M059J (cell line): ENCODE results near the gene KCNAB2. TPM values are rescaled to one million over a fixed set of nuclear protein-coding genes. Genes with fewer than 3 reads are reported as not detected.

Source experiments
- DNase-seq: peaks from one replicate; pipeline ENCODE4 v3.0.0-alpha.2; 2012; ENCODE audit warnings: low read depth
- total RNA-seq: library from RNA; depleted of rRNA; stranded (reverse); fragments of >200 nt; shearing (Covaris generic); gene quantifications from 2 replicates; pipeline ENCODE4 v1.2.3, GENCODE V29; 2014

KCNAB2 gene
- total RNA-seq, 1 experiment from 2014 or later = 13.7 TPM

DNA sequence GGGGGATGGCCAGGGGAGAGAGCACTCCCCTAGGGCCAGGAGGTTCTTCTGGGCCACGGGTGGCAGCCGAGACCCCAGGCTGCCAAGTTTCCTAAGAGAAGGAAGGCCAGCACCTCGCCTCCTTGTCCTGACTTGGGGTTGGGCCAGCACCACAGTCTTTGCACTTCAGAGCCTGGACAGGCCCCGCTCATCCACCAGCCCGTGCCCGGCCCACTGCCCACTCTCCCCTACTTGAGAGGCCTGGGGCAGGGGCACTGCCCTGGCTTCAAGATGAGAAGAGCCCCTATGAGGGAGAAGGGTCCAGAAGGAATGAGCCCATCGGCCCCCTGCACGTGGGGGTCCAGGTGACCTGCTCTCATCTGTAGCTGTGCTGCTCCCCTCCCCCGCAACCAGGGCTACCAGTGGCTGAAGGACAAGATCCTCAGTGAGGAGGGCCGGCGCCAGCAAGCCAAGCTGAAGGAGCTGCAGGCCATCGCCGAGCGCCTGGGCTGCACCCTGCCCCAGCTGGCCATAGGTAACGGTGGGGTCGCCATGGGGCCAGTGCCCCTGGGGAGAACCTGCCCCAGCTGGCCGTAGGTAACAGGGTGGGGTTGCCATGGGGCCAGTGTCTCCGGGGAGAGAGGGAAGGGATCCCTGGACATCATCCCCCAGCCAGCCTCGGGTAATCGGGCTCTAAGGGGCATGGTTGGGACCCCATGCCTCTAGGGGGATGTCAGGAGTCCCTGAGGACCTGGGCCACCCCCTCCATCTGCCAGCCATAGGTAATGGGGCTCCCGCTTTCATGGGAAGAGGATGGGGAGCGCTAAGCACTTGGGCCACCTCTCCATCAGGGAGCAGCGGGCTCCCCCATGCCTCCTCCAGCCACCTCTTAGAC lies 50.8 kb downstream of the KCNAB2 start:
- DNase-seq = no peak

DNA sequence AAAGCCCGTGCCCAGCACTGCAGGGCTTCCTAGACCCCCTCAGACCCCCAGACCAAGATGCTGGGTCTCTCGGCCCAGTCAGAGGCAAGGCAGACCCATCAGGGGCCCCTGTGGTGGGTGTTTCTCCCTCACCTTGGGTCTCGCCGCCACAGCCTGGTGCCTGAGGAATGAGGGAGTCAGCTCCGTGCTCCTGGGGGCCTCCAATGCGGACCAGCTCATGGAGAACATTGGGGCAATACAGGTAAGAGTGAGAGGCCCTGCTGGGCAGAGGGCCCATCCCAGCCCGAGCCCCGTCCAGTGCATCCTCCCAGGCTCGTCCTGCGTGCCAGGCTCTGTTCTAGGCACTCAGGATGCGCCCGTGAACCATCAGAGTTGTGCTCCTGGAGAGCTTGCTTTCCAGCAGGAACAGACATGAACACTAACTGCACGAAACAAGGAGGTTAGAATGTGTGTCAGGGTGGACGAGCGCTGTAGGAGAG lies 51.5 kb downstream of the KCNAB2 start:
- no peak for DNase-seq

DNA sequence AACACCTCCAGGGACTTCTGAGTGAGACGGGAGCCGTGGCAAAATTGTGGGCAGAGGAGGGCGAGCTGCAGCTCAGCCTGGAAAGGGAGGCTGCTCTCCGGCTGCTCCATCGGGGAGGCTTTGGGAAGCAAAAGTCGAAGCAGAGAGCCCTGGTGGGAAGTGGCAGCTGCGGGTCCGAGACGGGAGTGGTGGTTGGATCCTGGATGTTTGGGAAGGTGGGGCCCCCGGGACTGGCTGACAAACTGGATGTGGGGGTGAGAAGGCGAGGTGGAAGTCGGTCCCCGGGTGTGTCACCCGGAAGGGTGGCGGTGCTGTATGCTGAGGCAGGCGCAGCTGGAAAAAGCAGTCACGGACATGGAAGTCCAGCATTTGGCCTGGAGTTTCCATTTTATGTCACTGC lies 52.1 kb downstream of the KCNAB2 start:
- DNase-seq = no peak

DNA sequence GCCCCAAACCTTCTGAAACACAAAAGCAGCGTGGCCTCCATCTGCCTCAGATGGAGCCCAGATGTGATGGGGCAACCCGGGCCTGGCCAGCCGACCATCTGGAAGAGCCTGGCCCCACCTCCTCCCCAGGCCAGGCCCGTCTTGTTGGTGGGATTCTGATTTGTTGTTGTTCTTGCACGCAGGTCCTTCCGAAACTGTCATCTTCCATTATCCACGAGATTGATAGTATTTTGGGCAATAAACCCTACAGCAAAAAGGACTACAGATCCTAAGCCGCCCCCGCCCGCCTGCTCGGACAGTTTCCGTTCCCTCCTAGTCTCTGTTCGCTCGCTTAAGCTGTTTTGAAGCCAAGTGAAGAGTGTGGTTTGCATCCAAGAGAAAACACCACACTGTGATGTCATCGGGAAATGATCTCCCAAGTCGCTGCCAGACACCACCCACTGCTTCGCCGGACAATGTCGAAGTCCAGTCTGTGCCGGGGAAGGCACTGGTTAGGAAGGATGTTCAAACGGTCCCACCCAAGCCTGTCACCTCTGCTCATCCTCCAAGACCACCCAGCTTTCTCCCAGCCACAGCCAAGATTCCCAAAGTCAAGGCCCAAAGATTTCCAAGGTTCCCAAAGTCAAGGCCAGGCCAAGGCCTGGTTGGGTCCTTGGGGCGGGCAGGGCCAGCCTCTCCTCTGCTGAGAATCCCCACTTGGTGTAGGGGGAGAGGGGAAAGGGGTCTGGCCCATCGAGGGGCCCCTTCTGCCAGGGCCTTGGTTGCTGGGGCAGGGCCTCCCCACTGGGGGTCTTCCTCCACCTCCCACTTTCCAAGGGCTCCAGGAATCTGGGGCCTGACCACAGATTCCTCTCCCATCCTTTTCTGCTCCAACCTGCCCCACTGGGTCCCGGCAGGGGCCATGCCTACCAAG lies 52.9 kb downstream of the KCNAB2 start:
- no peak for DNase-seq

DNA sequence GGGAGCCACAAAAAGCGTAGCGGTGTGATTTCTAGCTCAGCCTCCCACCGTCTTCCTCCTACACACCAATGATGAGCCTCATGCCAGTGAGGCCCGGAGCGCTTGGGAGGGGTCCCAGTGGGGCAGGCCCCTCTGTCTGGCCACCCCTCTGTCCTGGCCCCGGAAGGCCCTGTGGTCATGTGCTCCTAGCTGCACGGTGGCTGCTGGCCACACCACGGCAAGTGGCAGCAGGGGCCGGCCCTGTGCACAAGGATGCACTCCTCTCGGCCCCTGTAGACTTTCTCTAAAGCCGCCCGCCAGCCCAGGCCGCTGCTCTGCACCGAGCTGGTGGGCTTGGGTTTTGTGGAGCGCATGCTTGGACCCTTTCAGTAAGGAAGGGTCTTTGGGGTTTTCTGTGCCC lies 53.6 kb downstream of the KCNAB2 start:
- no peak for DNase-seq

DNA sequence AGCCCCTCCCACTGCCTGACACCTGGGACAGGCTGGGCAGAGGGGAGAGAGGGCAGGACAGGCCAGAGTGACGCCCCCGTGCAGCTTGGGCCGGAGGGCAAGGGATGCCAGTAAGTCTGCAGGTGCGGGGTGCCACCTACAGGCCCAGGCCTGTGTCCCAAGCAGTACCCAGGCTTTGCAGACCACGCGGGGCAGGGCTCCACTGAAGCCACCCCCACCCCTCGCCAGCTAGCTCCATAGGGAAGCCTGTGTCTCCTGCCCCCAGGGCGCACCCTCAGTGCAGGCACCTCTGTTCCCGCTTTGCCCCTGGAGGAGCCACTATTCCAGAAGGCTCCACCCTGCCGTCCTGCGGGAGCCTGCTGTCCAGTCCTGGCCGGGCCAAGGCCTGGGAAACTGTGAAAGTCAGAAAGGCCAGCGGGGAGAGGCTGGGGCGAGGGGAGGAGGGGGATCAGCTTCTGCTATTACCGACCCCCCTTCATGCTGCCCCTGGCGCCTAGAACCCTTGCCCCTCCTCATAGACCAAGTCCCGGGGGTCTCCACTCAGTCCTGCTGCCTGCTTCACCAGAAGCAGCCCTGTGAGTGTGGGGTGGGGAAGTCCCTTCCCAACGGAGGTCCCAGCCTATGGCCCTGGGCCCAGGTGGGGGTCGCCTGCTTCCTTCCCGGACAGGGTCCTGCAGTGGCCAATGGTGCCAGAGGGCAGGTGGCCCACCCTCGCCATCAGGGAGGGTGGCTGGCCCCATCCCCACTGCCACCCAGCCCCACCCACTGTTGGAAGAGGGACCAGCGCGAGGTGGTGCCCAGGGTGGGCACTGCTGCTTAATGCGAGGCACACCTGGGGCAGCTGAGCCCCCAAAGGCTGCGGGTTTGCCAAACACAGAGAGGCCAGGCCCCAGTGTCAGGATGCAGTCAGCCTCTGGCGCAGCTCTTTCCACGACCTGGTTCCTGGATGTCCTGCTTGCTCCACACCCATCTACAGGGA lies 54.4 kb downstream of the KCNAB2 start:
- peak; percentile 20 for DNase-seq

DNA sequence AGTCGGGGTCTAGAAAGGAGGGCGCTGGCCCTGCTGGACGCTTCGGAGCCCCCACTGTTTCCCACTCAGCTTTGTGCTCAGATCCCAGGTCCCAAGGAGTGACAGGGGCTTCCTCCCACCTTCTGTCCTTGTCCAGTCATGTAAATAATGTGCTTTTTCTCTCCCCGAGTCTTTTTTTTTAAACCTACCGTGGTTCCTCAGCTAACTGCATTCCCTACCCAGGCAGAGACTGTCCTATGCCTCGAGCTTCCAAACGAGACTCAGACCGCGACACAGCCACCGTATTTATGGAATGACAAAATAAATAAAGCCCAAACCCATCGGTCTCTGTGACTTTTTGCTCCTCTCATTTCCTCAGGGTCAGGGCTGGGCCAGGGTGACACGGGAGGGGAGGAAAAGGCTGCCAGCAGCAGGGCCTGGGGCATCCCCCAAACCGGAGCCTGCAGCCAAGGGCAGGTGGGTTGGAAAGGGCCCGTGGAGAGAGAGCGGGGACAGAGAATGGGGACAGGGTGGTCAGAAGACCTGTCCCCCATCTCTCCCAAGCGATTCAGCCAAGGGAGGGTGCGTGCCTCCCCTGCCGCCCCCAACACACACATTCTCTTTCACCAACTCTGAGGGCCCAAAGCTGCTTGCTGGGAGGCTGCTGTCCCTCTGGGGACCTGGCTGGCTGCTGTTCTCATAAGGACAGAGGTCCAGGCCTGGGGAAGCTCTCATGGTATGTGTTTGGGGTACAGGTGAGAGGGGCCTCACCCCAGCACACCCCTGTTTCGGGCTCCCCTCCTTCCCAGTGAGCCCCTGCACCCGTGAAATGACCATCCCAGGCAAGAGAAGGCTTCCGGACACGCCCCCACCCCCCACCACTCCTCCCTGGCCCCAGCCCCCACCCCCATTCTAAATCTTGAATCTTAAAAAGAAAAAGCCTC lies 55.4 kb downstream of the KCNAB2 start:
- DNase-seq = no peak

DNA sequence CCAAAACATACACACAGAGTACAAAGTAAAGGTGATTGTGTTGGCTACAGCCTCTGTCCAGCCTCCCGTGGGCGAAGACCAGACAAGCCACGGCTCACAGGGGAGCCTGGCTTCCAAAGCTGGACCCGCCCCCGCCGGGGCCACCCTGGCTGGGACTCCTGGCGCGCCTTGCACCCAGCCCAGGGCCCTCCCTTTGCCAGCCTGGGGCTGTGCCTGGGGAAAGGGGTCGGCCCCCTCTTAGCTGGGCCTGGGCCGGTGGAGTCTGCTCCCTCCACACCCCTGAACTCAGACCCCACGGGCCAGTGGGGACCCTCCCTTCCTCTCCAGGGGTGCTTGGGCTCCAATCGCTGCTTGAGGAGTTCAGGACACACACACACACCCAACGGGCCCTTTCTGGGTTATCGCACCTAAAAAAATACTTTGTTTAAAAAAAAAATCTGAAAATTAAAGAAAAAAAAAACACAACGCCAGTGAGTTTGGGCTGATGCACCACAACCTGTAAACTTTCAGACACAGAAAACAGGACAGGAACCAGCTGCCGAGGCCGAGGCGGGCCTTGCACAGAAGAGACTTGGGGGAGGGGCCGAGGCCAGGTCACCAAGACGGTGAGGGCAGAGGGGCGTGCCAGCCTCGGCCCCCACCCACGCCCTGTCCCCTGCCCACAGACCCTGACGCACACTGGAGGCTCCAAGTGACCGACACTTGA lies 56.3 kb downstream of the KCNAB2 start:
- DNase-seq = no peak

DNA sequence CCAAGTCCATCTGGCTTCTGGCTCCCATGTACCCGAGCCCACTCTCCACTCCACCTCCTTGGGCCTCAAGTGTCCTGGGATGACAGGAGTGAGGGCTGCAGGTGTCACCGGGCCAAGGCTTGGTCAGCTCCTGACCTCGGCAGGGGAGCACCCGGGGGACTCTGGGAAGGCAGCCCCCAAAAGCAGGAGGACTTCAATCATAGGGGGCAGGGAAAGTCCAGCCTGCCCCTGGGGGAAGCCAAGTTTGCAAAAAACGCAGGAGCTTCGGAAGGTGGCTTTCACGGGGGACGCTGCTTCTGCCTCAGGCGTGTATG lies 56.8 kb downstream of the KCNAB2 start:
- no peak for DNase-seq

DNA sequence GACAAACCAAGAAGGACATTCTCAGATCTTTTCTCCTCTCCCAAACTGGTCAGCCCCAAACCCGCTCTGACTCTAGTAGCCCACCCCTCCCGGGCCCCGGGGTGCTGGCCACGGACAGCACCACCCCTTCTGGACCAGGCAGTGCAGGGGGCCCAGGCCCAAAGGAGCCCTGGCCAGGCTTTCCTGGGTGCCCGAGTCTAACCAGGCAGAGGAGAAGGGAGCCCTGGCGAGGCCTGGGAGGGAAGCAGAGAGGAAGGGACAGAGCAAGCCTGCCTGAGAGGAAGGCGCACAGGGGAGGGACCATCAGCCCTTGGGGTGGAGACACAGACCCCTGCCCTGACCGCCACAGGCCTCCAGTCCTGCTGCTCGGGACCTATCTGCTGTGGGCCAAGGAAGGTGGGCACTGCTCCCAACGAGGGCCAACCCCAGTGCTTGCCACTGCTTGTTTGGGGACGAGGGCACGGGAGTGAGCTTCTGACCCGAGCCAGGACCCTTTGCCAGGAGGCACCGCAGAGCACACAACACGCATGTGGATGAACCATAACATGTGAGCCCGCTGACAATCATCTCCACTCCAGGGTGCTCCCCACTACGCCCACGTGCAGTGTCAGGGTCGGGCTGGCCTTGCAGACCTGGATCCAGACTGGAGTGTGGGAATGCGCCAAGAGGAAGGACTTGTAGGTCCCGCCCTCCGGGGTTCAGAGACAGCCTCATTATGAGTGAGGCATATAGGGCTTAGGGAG lies 57.6 kb downstream of the KCNAB2 start:
- DNase-seq = no peak

DNA sequence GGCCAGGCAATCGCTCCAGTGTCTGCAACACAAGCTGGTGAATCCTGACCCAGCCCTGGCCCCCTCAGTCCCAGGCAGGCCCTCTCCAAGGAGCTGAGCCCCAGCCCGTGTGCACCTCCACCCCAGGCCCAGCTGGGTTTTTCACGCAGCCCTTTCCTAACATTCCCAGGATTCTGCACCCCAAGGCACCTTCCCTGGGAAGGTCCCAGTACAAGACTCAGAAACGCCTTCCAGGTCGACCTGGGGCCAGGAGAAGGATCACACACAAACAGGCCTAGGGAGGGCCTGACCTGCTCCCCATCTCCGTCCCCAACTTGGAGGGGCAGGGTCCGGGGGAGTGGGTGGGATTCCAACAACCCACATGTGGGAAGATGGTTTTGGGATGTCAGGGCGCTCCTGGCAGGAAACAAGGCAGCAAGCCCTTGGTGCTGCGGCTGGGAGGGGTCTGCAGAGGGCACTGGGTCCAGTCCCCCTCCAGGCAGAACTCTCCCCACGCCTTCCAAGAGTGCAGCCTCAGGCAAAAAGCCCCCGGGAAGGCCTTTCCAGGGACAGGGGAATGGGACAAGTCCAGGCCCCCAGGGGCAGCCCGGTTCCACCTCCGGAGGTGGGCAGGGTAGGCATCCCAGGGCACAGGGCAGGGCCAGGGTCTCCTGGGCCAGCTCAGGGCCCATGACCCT lies 58.3 kb downstream of the KCNAB2 start:
- no peak for DNase-seq

DNA sequence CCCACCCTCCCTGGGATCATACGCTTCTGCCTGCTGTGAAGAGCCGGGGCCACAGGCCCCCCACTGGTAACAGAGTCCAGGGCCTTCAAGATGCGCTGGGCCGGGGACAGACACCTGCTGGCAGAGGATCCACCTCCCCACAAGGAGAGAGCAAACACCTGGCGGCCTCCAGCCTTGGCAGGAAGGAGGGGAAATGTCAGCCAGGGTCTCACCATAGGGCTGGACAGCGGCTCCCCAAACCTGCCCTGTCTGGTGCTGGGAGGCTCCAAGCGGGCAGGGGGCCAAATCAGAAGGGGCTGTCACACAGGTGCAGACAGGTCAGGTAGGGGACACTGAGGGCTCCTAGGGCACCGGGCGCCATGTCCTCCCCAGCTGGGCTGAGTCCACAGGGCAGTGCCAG lies 58.9 kb downstream of the KCNAB2 start:
- DNase-seq = no peak

DNA sequence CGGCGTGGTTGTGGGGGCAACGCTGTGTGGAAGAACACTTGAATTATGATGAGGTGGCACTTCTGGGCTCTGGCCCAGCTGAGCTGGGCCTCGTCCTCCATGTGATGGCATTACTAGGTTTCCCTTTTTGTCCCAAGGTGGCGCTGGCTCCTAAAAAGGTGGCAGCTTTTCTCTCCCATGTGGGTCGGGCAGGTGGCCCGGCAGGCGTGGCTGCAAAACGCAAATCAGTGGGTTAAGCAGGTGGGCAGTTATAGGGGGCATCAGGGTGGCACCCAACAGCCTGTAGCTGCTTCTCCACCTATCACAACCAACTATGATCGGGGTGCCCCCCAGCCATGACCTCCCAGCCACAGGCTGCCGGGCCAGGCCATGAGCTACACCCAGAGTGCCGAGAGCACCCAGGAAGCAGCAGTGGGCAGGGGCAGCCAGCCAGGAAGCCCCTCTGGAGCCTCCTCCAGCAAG lies 59.6 kb downstream of the KCNAB2 start:
- peak; percentile 42 for DNase-seq

DNA sequence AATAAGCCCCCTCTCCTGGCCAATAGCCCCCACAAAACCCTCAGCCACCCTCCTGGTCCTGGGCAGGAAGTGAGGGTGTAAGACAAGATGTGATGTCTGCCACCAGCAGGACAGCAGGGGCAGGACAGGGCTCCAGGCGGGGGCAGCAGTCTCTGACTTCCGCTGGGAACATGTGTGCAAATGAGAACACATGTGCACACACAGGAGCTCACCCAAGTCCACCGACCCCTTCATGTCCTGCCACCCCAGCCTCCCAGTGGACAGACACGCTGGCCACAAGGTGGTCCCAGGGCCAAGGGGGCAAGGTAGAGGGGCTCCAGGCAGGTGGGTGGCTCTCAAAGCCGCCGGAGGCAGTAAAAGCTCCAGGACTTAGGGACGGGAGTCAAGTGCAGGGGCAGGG lies 60.1 kb downstream of the KCNAB2 start:
- no peak for DNase-seq

DNA sequence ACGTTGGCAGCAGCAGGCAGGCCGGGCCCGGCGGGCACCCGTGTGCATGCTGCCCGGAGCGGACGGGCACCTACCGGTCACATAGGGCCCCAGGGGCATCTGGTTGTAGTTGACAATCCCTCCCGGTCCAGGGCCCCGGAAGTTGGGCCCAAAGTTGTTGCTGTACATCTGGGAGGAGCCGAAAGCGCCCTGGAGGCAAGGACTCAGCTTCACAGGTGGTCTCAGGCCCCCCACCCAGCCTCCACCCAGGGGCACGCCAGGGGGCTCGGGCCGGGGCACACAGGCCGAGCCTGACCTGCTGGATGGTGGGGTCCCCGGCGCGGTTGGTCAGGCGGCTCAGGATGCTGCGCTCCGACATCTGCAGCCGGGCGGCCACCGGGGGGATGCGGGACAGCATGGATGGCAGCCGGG lies 60.6 kb downstream of the KCNAB2 start:
- no peak for DNase-seq

DNA sequence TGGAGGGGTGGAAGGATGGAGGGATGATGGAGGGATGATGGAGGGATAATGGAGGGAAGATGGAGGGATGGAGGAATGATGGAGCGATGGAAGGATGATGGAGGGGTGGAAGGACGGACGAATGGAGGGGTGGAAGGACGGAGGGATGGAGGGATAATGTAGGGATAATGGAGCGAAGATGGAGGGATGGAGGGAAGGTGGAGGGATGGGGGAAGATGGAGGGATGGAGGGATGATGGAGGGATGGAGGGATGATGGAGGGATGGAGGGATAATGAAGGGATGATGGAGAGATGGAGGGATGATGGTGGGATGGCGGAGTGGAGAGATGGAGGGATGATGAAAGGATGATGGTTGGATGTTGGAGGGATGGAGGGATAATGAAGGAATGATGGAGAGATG lies 61.3 kb downstream of the KCNAB2 start:
- no peak for DNase-seq

DNA sequence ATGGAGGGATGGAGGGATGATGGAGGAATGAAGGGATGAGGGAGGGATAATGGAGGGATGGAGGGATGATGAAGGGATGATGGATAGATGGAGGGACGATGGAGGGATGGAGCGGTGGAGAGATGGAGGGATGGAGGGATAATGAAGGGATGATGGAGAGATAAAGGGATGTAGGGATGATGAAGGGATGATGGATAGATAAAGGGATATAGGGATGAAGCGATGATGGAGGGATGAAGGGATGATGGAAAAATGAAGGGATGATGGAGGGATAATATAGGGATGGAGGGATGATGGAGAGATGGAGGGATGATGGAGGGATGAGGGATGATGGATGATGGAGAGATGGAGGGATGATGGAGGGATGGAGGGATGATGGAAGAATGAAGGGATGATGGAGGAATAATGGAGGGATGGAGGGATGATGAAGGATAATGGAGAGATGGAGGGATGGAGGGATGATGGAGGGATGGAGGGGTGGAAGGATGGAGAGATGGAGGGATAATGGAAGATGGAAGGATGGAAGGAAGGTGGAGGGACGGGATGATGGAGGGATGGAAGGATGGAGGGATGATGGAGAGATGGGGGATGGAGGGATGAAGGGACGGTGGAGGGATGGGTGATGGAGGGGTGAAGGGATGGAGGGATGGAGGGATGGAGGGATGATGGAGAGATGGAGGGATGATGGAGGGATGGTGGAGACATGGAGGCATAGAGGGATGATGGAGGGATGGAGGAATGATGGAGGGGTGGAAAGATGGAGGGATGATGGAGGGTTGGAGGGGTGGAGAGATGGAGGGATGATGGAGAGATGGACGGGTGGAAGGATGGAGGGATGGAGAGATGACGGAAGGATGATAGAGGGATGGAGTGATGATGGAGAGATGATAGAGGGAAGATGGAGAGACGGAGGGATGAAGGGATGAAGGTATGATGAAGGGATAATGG lies 62.0 kb downstream of the KCNAB2 start:
- DNase-seq = no peak
